ENCODE measurements around the gene DEPDC5.
A peak's percentile ranks its signal among the peaks of the same experiment; 100 is the strongest.

Gene DEPDC5

GRCh38 chr22:31895411-31896123 is 141.7 kb downstream of the DEPDC5 start:
- Mint-ChIP-seq H3K36me3 (peaks cover 16% of the 10 kb centered on the region), H3K27ac (no peak overlapping the region), H3K4me1 (peaks cover 3% of the 10 kb centered on the region), H3K4me3 (no peak overlapping the region), H3K27me3 (no peaks in the 10 kb centered on the region), H3K9me3 (no peaks in the 10 kb centered on the region)
- CTCF ChIA-PET, result interaction anchor here (0.6 kb wide), 1 partner anchor 40 kb away, joined by 3 read pairs; no protein-coding TSS in a partner anchor
- DNase-seq, result no peak

DNA sequence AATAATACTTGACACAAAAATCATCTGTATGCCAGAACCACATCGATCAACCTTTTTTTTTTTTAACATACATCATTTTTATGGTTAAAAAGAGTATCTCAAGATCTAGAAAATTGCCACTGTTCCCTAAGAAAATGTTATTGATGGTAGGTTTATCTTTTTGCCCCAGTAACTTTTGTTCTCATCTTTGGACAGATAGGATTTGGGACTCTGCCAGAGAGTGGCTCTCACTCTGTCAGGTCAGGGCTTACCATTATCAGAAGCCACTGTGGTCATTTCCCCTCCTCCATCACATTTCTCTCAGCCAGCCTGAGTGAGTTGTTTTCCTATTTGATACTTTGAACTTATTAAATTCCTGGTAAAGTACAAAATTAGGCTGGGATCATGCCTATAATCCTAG is 142.7 kb downstream of the DEPDC5 start:
- no peaks in the 10 kb centered on the region for H3K9me3 Mint-ChIP-seq
- CTCF ChIA-PET, result interaction anchor here (0.6 kb wide), 1 partner anchor 39 kb away, joined by 3 read pairs; no protein-coding TSS in a partner anchor
- H3K4me3 Mint-ChIP-seq, result no peak overlapping the region
- no peak overlapping the region for H3K27ac Mint-ChIP-seq
- H3K27me3 Mint-ChIP-seq, result no peaks in the 10 kb centered on the region
- no peak for DNase-seq
- no peaks in the 10 kb centered on the region for H3K4me1 Mint-ChIP-seq
- peaks cover 16% of the 10 kb centered on the region for H3K36me3 Mint-ChIP-seq

DNA sequence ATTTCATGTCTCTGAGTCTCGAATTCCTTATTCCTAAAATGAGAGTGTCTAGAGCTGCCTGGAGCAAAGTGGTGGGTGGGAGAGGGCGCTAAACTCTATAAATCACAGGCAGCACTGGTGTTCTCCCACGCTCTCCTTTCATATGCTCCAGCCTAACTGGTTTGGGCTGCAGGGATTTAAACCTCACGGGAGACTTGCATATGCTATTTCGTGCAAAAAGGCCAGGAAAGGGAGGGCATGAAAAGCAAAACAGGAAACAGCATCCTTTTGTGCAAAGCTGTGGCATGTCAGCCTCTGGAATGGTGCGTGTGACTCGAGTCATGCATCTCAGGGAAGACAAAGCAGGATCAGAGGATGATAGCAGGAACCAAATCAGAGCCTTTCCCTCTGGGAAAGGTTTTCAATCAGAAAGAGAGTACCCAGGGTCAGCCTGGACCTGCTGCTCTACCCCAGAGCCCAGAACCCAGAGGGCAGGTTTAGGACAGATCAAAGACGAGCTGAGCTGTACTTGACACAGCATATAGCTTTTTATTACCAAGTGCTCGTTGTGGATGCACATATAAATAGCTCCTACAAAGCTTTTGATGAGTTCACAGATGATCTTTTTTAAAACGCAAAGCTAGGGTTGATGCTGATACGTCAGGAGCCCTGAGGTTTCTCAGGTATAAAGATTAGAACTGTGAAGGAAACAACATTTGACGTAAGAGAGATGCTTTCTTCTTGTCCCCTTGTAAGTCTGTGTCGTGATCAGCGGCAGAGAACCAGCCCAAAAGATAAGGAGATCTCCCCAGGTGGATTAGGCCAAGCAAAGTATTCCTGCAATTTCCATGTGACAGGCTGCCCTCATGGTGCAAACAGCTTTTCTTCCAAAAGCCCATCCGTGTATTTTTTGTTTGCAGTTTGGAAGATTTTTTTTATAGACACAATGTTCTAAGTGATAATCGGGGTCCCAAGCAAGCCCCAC is 144.3 kb downstream of the DEPDC5 start:
- CTCF ChIA-PET, result no interaction called here
- Mint-ChIP-seq H3K36me3 (peaks cover 15% of the 10 kb centered on the region), H3K9me3 (no peaks in the 10 kb centered on the region), H3K4me3 (no peak overlapping the region), H3K27ac (no peak overlapping the region), H3K4me1 (no peaks in the 10 kb centered on the region), H3K27me3 (no peaks in the 10 kb centered on the region)
- DNase-seq, result no peak

- DNase-seq, result no peak
- Mint-ChIP-seq H3K27me3 (no peaks in the 10 kb centered on the region), H3K4me3 (no peak overlapping the region), H3K27ac (no peak overlapping the region), H3K4me1 (no peaks in the 10 kb centered on the region), H3K9me3 (no peaks in the 10 kb centered on the region), H3K36me3 (peaks cover 12% of the 10 kb centered on the region)
- CTCF ChIA-PET, result no interaction called here
Measured at GRCh38 chr22:31898926-31899325, 145.1 kb downstream of the DEPDC5 start.

DNA sequence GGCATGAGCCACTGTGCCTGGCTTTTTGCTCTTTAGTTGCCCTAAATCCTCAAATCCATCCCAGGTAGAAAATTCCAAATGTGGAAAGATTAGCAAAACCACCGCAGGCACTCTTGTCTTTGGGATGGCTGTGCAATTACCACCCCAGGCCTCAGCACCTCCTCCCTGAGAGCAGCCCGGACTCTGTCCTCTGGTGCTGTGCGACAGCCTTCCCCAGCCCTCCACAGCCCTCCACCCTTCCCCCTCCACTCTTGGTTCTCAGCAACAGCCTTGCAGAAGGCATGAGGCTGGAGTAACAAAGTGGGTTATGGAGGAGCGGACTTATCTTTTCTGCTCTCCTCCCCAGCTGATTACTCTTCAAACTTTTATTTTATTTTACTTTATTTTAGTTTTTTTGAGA is 145.8 kb downstream of the DEPDC5 start:
- DNase-seq, result no peak
- Mint-ChIP-seq H3K36me3 (peaks cover 10% of the 10 kb centered on the region), H3K4me3 (no peak overlapping the region), H3K27ac (peak overlapping the region; percentile 14), H3K4me1 (no peaks in the 10 kb centered on the region), H3K9me3 (no peaks in the 10 kb centered on the region), H3K27me3 (no peaks in the 10 kb centered on the region)
- CTCF ChIA-PET, result no interaction called here

GRCh38 chr22:31901388-31902137 is 147.7 kb downstream of the DEPDC5 start:
- no peaks in the 10 kb centered on the region for H3K27me3 Mint-ChIP-seq
- CTCF ChIA-PET, result interaction anchor here (1.2 kb wide), 1 partner anchor 69 kb away, joined by 4 read pairs; no protein-coding TSS in a partner anchor
- DNase-seq, result no peak
- no peak overlapping the region for H3K4me3 Mint-ChIP-seq
- no peak overlapping the region for H3K27ac Mint-ChIP-seq
- H3K4me1 Mint-ChIP-seq, result no peaks in the 10 kb centered on the region
- peaks cover 11% of the 10 kb centered on the region for H3K36me3 Mint-ChIP-seq
- H3K9me3 Mint-ChIP-seq, result no peaks in the 10 kb centered on the region

GRCh38 chr22:31904651-31905050 is 150.8 kb downstream of the DEPDC5 start:
- CTCF ChIA-PET, result no interaction called here

DNA sequence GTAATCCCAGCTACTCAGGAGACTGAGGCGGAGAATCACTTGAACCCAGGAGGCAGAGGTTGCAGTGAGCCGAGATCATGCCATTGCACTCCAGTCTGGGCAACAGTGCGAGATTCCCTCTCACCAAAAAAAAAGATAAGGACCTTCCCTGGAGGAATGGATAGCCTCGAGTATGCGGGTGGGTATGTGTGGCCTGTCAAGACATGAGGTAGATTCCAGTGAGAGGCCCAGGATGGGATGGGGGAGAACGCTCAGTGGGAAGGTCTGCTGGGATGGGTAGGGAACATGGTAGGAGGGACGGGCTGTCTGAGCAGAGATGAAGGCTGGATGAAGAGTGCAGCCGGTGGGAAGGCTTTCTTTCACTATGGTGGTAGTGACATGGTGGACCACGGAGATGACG is 151.5 kb downstream of the DEPDC5 start:
- Mint-ChIP-seq H3K9me3 (no peaks in the 10 kb centered on the region), H3K27ac (no peak overlapping the region), H3K36me3 (peaks cover 18% of the 10 kb centered on the region), H3K27me3 (no peaks in the 10 kb centered on the region), H3K4me3 (no peak overlapping the region), H3K4me1 (no peaks in the 10 kb centered on the region)
- CTCF ChIA-PET, result no interaction called here
- no peak for DNase-seq

More at GRCh38 chr22:31904651-31905050, 150.8 kb downstream of the DEPDC5 start:
- no peaks in the 10 kb centered on the region for H3K4me1 Mint-ChIP-seq
- no peak overlapping the region for H3K27ac Mint-ChIP-seq
- no peak for DNase-seq
- no peaks in the 10 kb centered on the region for H3K9me3 Mint-ChIP-seq
- H3K36me3 Mint-ChIP-seq, result peaks cover 18% of the 10 kb centered on the region
- H3K27me3 Mint-ChIP-seq, result no peaks in the 10 kb centered on the region
- no peak overlapping the region for H3K4me3 Mint-ChIP-seq

GRCh38 chr22:31906086-31906485 is 152.3 kb downstream of the DEPDC5 start:
- no peaks in the 10 kb centered on the region for H3K4me1 Mint-ChIP-seq
- no peak overlapping the region for H3K4me3 Mint-ChIP-seq
- H3K36me3 Mint-ChIP-seq, result peaks cover 18% of the 10 kb centered on the region

GRCh38 chr22:31906569-31906968 is 152.8 kb downstream of the DEPDC5 start:
- H3K9me3 Mint-ChIP-seq, result no peaks in the 10 kb centered on the region
- no peak overlapping the region for H3K4me3 Mint-ChIP-seq
- H3K27ac Mint-ChIP-seq, result no peak overlapping the region
- no peaks in the 10 kb centered on the region for H3K27me3 Mint-ChIP-seq
- peaks cover 18% of the 10 kb centered on the region for H3K36me3 Mint-ChIP-seq
- CTCF ChIA-PET, result no interaction called here
- DNase-seq, result no peak
- H3K4me1 Mint-ChIP-seq, result no peaks in the 10 kb centered on the region

More at GRCh38 chr22:31906086-31906485, 152.3 kb downstream of the DEPDC5 start:
- Mint-ChIP-seq H3K9me3 (no peaks in the 10 kb centered on the region), H3K27me3 (no peaks in the 10 kb centered on the region), H3K27ac (no peak overlapping the region)
- no peak for DNase-seq
- CTCF ChIA-PET, result no interaction called here

- DNase-seq, result no peak
- Mint-ChIP-seq H3K4me1 (no peaks in the 10 kb centered on the region), H3K4me3 (no peak overlapping the region), H3K27me3 (no peaks in the 10 kb centered on the region), H3K36me3 (peaks cover 16% of the 10 kb centered on the region), H3K9me3 (no peaks in the 10 kb centered on the region), H3K27ac (no peak overlapping the region)
- CTCF ChIA-PET, result no interaction called here
Measured at GRCh38 chr22:31909977-31910376, 156.2 kb downstream of the DEPDC5 start.

GRCh38 chr22:31911565-31912406 is 158.0 kb downstream of the DEPDC5 start:
- CTCF ChIA-PET, result no interaction called here
- DNase-seq, result no peak
- H3K9me3 Mint-ChIP-seq, result no peaks in the 10 kb centered on the region
- H3K4me1 Mint-ChIP-seq, result peaks cover 2% of the 10 kb centered on the region
- no peaks in the 10 kb centered on the region for H3K27me3 Mint-ChIP-seq
- H3K36me3 Mint-ChIP-seq, result peaks cover 10% of the 10 kb centered on the region
- no peak overlapping the region for H3K4me3 Mint-ChIP-seq
- H3K27ac Mint-ChIP-seq, result no peak overlapping the region

GRCh38 chr22:31912407-31912743 is 158.6 kb downstream of the DEPDC5 start:
- Mint-ChIP-seq H3K4me3 (no peak overlapping the region), H3K9me3 (no peaks in the 10 kb centered on the region), H3K27me3 (no peaks in the 10 kb centered on the region), H3K27ac (no peak overlapping the region), H3K4me1 (peaks cover 7% of the 10 kb centered on the region), H3K36me3 (peaks cover 7% of the 10 kb centered on the region)
- CTCF ChIA-PET, result no interaction called here
- DNase-seq, result no peak
